Colonic mucosa (tissue), 4 donors: ENCODE measurements around the gene LEMD2. TPM values are rescaled to one million over a fixed set of nuclear protein-coding genes. Genes with fewer than 3 reads are reported as not detected.

Experiments
- DNase-seq: peaks from one replicate; pipeline ENCODE4 v3.0.0-alpha.2; 2020
- H3K27ac ChIP-seq: fragments of 200-600 bp; one replicate; pipeline ENCODE4 v1.8.0; 2021
- H3K27me3 ChIP-seq: fragments of 200-600 bp; one replicate; pipeline ENCODE4 v1.8.0; 2021
- H3K36me3 ChIP-seq: fragments of 200-600 bp; one replicate; pipeline ENCODE4 v1.8.0; 2021
- H3K4me1 ChIP-seq: fragments of 200-600 bp; one replicate; pipeline ENCODE4 v1.8.0; 2021; ENCODE audit warnings: mild to moderate bottlenecking
- H3K4me3 ChIP-seq: fragments of 200-600 bp; one replicate; pipeline ENCODE4 v1.8.0; 2021
- H3K9ac ChIP-seq, 2 donors: one replicate each; pipeline ENCODE4 v1.7.0; 2013; ENCODE audit warnings: control low read depth in 2 of 2, low read depth in 2 of 2, low read length in 2 of 2
- H3K9me3 ChIP-seq: fragments of 200-600 bp; one replicate; pipeline ENCODE4 v1.8.0; 2021
- intact Hi-C: fragments of 100-400 bp; cut with DNase I; formaldehyde crosslinking; loops from one replicate; pipeline ENCODE4 v1.14.1; 2022
- total RNA-seq, 2 donors: library from RNA; stranded (reverse); fragmentation: NEBNext Ultra II Directional in 1 of 2; extraction: Animal tissue kit (Norgen Biotek cat#: 25700) in 1 of 2; gene quantifications; one replicate each; pipeline ENCODE4 v1.2.1, GENCODE V29; 2021
- TF ChIP-seq, protein P1 (sequence below): fragments of 200-600 bp; IDR thresholded peaks from one replicate; pipeline ENCODE4 v1.8.0; 2022; ENCODE audit warnings: antibody characterized with exemption, mild to moderate bottlenecking
- donor health status: healthy.
- donor health status: DM: no; HTN: no; CAD: no.
- donor health status: DM: no; HTN: no; CAD: no.

The LEMD2 gene
- total RNA-seq, 2 donors from 2014 or later = 61.6 to 68.1 TPM

DNA sequence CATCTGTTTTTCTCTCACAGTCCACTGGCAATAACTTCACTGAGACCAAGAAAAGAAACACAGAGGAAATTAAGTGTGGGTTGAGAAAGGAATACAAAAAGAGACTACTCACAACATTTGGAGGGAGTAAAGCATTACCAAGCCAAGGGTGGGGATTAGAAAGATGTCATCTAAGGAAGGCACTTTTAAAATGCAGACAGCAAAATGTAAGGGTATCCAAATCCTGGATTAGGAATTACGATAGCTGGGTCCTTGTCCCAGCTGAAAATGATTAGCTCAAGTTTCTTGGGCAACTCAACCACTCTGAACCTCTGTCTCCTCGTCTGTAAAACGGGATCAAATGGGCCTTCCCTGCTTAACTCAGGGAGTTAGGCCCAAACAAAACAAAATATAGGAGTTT, 2.2 kb downstream of the LEMD2 start:
- Histone ChIP-seq H3K9me3 (no peaks in the 10 kb centered on the region), H3K27ac (no peak overlapping the region), H3K4me3 (no peak overlapping the region), H3K4me1 (peaks cover 7% of the 10 kb centered on the region), H3K36me3 (peaks cover 15% of the 10 kb centered on the region), H3K9ac (peak overlapping the region in 1 of 2 donors; percentile 63), H3K27me3 (no peaks in the 10 kb centered on the region)
- intact Hi-C loops = no loop called here
- TF ChIP-seq, protein P1, sequence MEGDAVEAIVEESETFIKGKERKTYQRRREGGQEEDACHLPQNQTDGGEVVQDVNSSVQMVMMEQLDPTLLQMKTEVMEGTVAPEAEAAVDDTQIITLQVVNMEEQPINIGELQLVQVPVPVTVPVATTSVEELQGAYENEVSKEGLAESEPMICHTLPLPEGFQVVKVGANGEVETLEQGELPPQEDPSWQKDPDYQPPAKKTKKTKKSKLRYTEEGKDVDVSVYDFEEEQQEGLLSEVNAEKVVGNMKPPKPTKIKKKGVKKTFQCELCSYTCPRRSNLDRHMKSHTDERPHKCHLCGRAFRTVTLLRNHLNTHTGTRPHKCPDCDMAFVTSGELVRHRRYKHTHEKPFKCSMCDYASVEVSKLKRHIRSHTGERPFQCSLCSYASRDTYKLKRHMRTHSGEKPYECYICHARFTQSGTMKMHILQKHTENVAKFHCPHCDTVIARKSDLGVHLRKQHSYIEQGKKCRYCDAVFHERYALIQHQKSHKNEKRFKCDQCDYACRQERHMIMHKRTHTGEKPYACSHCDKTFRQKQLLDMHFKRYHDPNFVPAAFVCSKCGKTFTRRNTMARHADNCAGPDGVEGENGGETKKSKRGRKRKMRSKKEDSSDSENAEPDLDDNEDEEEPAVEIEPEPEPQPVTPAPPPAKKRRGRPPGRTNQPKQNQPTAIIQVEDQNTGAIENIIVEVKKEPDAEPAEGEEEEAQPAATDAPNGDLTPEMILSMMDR = no peak
- no peak for DNase-seq

DNA sequence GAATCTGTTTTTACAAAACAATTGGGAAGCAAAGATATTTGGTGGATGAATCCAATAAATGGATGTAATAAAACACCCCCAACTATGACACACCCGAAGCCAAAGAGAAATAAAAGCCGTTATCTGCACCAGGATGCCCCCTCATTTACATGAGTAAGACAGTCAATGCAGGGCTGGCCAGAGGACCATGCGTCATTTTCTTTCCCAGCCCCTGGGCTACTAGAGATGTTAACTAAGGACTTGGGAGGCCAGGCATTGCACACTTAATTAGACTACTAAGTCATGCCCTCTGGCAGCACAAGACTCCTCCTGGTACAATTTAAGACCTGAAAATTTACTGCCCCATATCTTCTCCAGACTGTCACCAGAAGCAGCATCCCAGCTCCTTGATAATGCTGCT, 3.2 kb downstream of the LEMD2 start:
- peaks cover 7% of the 10 kb centered on the region for H3K4me1 ChIP-seq
- peaks cover 23% of the 10 kb centered on the region for H3K36me3 ChIP-seq
- no peak overlapping the region for H3K27ac ChIP-seq
- DNase-seq = no peak
- TF ChIP-seq, protein P1 = no peak
- no peaks in the 10 kb centered on the region for H3K27me3 ChIP-seq
- H3K4me3 ChIP-seq = no peak overlapping the region
- intact Hi-C loops = no loop called here
- H3K9me3 ChIP-seq = no peaks in the 10 kb centered on the region
- H3K9ac ChIP-seq = no peak overlapping the region

DNA sequence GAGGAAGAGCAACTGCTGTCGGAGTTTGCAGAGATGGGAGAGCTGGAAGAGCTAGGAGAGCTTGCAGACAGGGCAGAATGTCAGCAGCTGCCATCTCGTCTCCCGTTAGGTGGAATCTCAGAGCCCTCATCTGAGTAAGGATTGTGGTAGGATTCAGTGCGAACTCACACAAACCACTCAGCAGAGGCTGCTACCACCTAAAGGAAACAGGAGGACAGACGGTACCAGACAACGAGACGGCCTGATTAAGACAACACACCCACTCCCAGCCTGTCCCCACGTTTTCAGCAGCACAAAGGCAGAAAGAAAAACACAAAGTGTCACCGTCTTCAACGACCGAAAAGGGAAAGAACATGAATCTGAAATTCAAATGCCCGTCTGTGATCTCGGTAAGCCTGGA, 4.1 kb downstream of the LEMD2 start:
- Histone ChIP-seq H3K27me3 (no peaks in the 10 kb centered on the region), H3K9me3 (no peaks in the 10 kb centered on the region), H3K4me1 (peaks cover 7% of the 10 kb centered on the region), H3K9ac (no peak overlapping the region), H3K27ac (no peak overlapping the region), H3K4me3 (no peak overlapping the region), H3K36me3 (peaks cover 29% of the 10 kb centered on the region)
- TF ChIP-seq, protein P1 = no peak
- no peak for DNase-seq
- intact Hi-C loops = no loop called here

DNA sequence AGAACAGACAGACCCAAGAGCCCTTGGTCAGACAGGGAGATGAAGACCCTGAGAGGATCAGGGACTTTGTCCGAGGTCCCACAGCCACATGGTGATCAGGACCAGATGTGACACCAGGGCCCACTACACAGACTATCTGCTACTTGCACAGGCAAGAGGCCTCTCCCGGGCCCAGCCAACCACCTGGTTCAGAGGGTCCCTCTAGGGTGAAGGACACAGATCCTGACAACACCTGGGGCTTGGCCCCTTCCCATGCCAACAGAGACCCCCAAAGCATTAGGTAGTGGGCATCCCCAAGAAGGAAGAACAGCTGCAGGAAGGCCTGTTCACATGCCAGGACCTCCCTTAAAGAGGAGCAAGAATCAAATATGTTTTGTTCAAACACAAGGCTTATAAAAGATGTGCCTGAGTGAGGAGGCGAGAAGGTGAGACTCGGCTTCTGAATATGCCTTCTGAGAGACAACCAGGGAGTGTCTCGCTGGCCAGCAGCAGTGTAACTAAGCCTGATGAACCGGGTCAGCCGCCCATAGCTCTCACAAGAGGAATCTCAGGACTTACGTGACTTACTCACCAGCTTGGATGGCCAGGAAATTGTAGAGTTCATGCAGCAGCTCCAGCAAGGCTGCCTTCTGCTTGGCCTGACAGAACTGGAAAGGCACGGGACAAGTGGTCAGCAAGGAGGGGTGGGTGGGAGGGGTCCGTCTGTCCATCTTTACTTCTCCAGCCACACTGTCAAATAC, 5.0 kb downstream of the LEMD2 start:
- Histone ChIP-seq H3K27me3 (no peaks in the 10 kb centered on the region), H3K27ac (no peak overlapping the region), H3K9me3 (no peaks in the 10 kb centered on the region), H3K4me1 (peaks cover 7% of the 10 kb centered on the region), H3K36me3 (peaks cover 36% of the 10 kb centered on the region), H3K9ac (no peak overlapping the region), H3K4me3 (no peak overlapping the region)
- TF ChIP-seq, protein P1 = no peak
- intact Hi-C loops = no loop called here
- DNase-seq = no peak

DNA sequence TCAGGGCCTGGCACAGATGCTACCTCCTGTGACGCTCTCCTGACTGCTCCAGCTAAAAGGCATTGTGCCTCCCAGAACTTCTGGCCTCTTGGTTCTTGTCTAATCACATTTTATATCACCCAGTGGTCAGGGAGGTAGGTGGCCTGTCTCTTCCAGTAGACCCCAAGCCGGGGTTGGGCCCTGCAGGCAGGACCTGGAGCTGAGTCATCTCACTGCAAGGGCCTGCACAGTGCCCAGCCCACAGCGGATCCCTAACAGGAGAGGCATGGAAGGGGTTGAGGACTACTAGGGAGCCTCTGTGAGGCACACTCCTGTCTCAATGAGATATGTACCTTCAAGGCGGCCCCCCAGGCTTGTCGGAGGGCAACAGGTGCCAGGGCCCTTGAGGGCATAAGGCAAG, 6.4 kb downstream of the LEMD2 start:
- Histone ChIP-seq H3K9ac (no peak overlapping the region), H3K27me3 (no peaks in the 10 kb centered on the region), H3K4me1 (peaks cover 6% of the 10 kb centered on the region), H3K9me3 (no peaks in the 10 kb centered on the region), H3K4me3 (no peak overlapping the region), H3K27ac (no peak overlapping the region), H3K36me3 (peaks cover 46% of the 10 kb centered on the region)
- DNase-seq = no peak
- intact Hi-C loops = no loop called here
- TF ChIP-seq, protein P1 = no peak
